Measurements from ENCODE around the gene SMAD3. TPM values are rescaled to one million over a fixed set of nuclear protein-coding genes. Genes with fewer than 3 reads are reported as not detected.
A peak's percentile ranks its signal among the peaks of the same experiment; 100 is the strongest.

The SMAD3 gene
- total RNA-seq, 2 donors from 2014 or later: 30.6 to 45.4 TPM

DNA sequence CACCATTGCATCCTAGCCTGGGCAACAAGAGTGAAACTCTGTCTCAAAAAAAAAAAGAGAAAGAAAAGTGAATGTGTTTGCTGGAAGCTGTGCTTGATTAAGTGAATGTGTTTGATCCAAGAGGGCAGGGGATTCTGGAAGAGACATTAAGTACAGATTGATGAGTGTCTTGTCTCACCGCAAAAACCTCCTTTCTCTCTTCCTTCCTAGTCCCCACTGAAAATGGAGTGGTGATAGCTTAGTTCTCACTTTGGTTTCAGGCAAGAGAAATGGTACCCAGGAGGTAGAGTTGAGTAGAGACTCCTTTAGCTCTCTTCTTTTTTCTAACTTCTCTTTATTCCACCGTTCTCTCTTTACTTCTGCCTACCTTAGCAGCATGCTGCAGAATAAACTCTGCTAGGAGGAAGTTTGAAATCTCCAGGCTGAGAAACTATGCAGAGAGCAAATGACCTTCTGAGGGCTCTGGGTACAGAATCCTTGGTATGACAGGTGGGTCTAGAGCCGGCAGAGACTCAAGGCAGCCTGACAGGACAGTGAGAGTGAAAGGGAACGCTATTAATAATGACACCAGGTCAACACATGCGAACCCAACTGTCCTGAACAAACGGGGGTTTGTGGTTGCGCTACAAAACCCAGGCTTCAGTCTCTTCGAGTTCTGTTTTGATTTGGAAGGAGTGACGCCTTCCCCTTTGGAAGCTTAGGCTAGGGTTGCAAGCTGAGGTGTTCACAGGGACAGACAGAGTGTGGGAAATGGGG, 74.9 kb downstream of the SMAD3 start:
- Histone ChIP-seq H3K9me3 (no peaks in the 10 kb centered on the region), H3K4me3 (no peak overlapping the region), H3K27me3 (replicated peaks; ENCODE audit: insufficient read depth) (no peaks in the 10 kb centered on the region), H3K36me3 (no peaks in the 10 kb centered on the region), H3K4me1 (replicated peaks) (peaks cover 41% of the 10 kb centered on the region), H3K27ac (peak overlapping the region; percentile 68 to 85)
- DNase-seq (ENCODE audit: low spot score): no peak
- intact Hi-C loops (cut with DNase I): no loop called here
- 71% methylated on average over 9 of the region's 9 CpGs for WGBS
- TF ChIP-seq POLR2AphosphoS5 (IDR thresholded peaks at IDR 0.05): no peak
- TF ChIP-seq, protein P1, sequence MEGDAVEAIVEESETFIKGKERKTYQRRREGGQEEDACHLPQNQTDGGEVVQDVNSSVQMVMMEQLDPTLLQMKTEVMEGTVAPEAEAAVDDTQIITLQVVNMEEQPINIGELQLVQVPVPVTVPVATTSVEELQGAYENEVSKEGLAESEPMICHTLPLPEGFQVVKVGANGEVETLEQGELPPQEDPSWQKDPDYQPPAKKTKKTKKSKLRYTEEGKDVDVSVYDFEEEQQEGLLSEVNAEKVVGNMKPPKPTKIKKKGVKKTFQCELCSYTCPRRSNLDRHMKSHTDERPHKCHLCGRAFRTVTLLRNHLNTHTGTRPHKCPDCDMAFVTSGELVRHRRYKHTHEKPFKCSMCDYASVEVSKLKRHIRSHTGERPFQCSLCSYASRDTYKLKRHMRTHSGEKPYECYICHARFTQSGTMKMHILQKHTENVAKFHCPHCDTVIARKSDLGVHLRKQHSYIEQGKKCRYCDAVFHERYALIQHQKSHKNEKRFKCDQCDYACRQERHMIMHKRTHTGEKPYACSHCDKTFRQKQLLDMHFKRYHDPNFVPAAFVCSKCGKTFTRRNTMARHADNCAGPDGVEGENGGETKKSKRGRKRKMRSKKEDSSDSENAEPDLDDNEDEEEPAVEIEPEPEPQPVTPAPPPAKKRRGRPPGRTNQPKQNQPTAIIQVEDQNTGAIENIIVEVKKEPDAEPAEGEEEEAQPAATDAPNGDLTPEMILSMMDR (IDR thresholded peaks at IDR 0.05): no peak
- no peak for TF ChIP-seq POLR2A (IDR thresholded peaks at IDR 0.05)

DNA sequence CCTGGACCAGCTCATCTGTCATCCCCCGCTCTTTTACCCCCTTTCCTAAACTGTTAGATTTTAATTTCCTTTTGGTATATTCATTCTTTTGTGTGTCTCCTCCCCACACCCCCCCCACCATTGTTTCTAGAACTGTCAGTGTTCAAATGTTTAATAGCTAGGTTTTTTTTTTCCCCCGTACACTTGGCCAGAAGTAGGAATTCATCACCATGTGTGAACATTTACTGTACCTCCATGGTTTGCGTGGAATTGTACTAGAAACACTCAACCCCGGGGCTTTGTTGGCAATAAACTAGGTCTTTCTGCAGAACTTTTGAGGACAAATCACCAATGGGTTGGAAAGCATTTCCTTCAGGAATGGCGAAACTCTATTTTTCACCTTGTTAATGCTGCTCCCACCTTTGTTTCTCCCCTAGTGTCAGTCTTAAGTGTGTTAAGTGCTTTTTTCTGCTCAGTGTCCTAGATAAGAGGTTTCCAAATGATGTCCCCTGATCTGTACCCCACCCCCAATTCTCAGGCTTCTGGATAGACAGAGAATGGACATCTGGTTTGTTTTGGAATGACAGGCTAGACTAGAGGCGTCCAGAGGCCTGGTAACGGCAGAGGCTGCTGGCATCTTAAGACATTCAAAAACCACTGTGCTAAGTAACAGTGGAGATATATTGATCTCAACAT, 76.8 kb downstream of the SMAD3 start:
- DNase-seq (ENCODE audit: low spot score): no peak
- no peaks in the 10 kb centered on the region for H3K36me3 ChIP-seq
- H3K4me1 ChIP-seq (replicated peaks): peaks cover 57% of the 10 kb centered on the region
- WGBS: 53% methylated on average over 7 of the region's 7 CpGs
- TF ChIP-seq, protein P1 (IDR thresholded peaks at IDR 0.05): no peak
- TF ChIP-seq POLR2AphosphoS5 (IDR thresholded peaks at IDR 0.05): no peak
- no peak for TF ChIP-seq POLR2A (IDR thresholded peaks at IDR 0.05)
- intact Hi-C loops (cut with DNase I): no loop called here
- no peaks in the 10 kb centered on the region for H3K27me3 ChIP-seq (replicated peaks; ENCODE audit: insufficient read depth)
- H3K4me3 ChIP-seq: no peak overlapping the region
- H3K27ac ChIP-seq: peak overlapping the region in 1 of 2 donors; percentile 16
- H3K9me3 ChIP-seq: no peaks in the 10 kb centered on the region

DNA sequence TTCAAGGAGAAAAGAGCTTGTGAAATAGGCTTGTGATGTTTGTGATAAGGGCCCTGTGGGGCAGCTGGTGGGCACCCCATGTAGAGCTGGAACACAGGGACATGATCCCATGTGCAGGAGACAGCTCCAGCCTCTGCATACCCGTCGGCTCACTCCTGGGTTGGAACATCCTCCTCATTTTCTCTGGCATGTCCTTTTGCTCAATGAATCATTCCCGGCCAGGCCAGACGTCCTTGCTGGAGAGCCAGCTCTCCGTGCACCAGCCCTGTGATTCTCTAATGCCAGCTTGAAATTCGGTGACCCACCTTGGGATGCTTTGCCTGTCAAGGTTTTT, 77.3 kb downstream of the SMAD3 start:
- no peak for TF ChIP-seq POLR2A (IDR thresholded peaks at IDR 0.05)
- TF ChIP-seq, protein P1 (IDR thresholded peaks at IDR 0.05): no peak
- no peak for TF ChIP-seq POLR2AphosphoS5 (IDR thresholded peaks at IDR 0.05)
- Histone ChIP-seq H3K4me1 (replicated peaks) (peaks cover 58% of the 10 kb centered on the region), H3K4me3 (no peak overlapping the region), H3K9me3 (no peaks in the 10 kb centered on the region), H3K27ac (peak overlapping the region in 1 of 2 donors; percentile 16), H3K27me3 (replicated peaks; ENCODE audit: insufficient read depth) (no peaks in the 10 kb centered on the region), H3K36me3 (no peaks in the 10 kb centered on the region)
- 62% methylated on average over 6 of the region's 6 CpGs for WGBS
- intact Hi-C loops (cut with DNase I): no loop called here
- DNase-seq (ENCODE audit: low spot score): no peak

DNA sequence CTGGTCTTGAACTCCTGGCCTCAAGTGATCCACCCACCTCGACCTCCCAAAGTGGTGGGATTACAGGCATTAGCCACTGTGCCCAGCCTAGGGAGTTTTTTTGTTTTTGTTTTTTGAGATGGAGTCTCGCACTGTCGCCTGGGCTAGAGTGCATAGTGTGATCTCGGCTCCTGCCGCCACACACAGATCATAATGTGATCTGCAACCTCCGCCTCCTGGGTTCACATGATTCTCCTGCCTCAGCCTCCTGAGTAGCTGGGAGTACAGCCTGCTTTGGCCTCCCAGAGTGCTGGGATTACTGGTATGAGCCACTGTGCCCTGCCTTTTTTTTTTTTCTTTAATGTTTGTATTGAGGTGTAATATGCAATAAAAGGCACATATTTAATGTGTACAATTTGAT, 78.2 kb downstream of the SMAD3 start:
- DNase-seq (ENCODE audit: low spot score): no peak
- Histone ChIP-seq H3K36me3 (no peaks in the 10 kb centered on the region), H3K9me3 (no peaks in the 10 kb centered on the region), H3K27ac (peak overlapping the region in 1 of 2 donors; percentile 20), H3K4me3 (no peak overlapping the region), H3K27me3 (replicated peaks; ENCODE audit: insufficient read depth) (no peaks in the 10 kb centered on the region), H3K4me1 (replicated peaks) (peaks cover 55% of the 10 kb centered on the region)
- intact Hi-C loops (cut with DNase I): no loop called here
- 92% methylated on average over 6 of the region's 6 CpGs for WGBS
- TF ChIP-seq POLR2AphosphoS5 (IDR thresholded peaks at IDR 0.05) (no peak), POLR2A (IDR thresholded peaks at IDR 0.05) (no peak)
- TF ChIP-seq, protein P1 (IDR thresholded peaks at IDR 0.05): no peak

Measured in prostate gland (tissue), 2 donors.